ENCODE measurements around the gene PDPR.
A peak's percentile ranks its signal among the peaks of the same experiment; 100 is the strongest.
"Not testable (repeated sequence)": the region's sequence is repeated elsewhere in the genome, so short reads cannot be mapped to it uniquely, and the experiment has no call there.

The PDPR gene

DNA sequence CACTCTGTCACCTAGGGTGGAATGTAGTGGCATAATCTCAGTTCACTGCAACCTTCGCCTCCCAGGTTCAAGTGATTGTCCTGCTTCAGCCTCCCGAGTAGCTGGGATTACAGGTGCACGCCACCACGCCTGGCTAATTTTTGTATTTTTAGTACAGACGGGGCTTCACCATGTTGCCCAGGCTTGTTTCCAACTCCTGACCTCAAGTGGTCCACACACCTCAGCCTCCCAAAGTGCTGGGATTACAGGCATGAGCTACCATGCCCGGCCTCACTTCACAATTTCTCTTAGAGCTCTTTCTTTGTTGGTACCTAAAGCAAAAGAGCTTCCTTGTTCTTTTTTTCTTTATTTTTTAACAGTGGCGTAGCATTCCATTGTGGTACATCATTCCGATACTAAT lies 35.2 kb downstream of the PDPR start:
- DNase-seq (ENCODE audit: low spot score in 2 of 2); H3K4me1 Mint-ChIP-seq; H3K27me3 Mint-ChIP-seq; H3K9me3 Mint-ChIP-seq; H3K4me3 Mint-ChIP-seq; H3K27ac Mint-ChIP-seq; ATAC-seq (ENCODE audit: low read depth): not testable (repeated sequence)
- H3K36me3 Mint-ChIP-seq: peaks cover 38% of the 10 kb centered on the region

DNA sequence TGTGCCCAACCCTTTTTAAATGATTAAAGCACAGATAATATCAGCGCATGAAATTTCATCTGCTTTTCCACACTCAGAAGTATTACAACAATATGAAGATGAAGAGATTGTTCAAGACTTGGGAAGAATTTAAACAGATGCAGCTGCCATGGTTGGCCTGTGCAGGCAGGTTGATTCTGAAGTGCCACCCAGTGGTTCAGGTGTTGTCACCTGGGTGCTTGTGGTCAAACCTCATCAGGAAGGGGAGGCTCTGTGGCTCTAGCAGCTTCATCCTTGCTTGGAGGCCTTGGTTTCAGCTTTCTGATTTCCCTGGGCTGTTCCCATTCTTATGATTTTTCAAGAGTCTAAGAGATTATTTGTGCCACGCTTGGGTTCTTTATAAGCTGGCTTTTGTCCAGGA lies 37.3 kb downstream of the PDPR start:
- no peak overlapping the region for H3K27ac Mint-ChIP-seq
- no peak overlapping the region for H3K4me3 Mint-ChIP-seq
- DNase-seq (ENCODE audit: low spot score in 2 of 2) (no peak), ATAC-seq (ENCODE audit: low read depth) (no peak)
- no peaks in the 10 kb centered on the region for H3K27me3 Mint-ChIP-seq
- no peaks in the 10 kb centered on the region for H3K4me1 Mint-ChIP-seq
- no peaks in the 10 kb centered on the region for H3K9me3 Mint-ChIP-seq
- peaks cover 36% of the 10 kb centered on the region for H3K36me3 Mint-ChIP-seq

DNA sequence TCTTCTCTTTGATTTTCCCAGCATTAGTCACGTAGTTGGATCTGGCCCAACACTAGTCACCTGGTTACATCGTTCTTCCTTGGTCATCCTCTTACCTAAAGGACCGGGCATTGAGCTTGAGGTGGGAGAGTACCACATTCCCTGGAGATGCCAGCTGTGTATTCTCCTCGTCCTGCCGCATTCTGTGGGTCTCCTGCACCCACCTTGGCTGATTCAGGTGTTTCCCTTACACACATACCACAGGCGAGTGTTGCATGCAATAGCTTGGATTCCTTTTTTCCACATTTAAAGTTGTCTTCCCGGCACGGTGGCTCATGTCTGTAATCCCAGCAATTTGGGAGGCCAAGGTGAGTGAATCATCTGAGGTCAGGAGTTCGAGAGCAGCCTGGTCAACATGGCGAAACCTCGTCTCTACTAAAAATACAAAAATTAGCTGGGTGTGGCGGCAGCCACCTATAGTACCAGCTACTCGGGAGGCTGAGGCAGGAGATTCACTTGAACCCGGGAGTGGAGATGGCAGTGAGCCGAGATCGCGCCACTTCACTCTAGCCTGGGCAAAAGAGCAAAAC lies 37.9 kb downstream of the PDPR start:
- no peaks in the 10 kb centered on the region for H3K27me3 Mint-ChIP-seq
- DNase-seq (ENCODE audit: low spot score in 2 of 2): no peak
- H3K27ac Mint-ChIP-seq: peak overlapping the region; percentile 55

DNA sequence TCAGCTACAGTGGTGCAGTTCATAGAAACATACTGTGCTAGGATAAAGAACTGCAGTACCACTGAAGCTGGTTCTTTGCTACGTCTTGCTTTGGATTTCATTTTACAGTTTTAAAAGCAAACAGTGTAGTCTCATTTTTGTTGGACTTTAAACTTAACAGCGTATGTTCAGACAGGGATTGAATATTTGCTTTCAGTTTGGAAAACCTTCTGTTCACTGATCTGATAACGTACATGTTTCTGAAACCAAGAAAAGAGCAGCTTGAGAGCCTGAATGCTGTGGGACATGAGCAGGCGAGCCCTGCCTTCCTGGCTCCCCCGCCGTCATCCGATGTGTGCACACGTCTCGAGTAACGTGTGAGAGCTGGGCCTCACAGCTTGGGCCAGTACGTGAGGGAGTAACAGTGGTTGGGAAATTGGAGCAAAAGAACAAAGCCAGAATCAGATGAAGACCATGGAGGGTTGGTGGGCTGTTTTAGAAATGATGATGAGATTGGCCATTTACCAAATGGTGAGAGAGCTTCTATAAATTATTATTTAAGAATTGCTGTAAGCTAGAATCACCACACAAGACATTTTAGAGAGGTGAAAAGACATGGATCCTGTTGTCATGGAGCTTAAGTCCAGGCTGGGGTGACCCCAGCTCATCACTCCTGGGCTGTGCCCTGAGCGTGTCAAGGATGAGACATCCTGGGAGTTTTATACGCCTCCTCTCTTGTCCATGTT lies 38.6 kb downstream of the PDPR start:
- Mint-ChIP-seq H3K4me1 (no peaks in the 10 kb centered on the region), H3K27ac (no peak overlapping the region), H3K4me3 (no peak overlapping the region), H3K9me3 (no peaks in the 10 kb centered on the region), H3K36me3 (peaks cover 47% of the 10 kb centered on the region), H3K27me3 (no peaks in the 10 kb centered on the region)
- ATAC-seq (ENCODE audit: low read depth) (no peak), DNase-seq (ENCODE audit: low spot score in 2 of 2) (no peak)

More for the DNA sequence above, 37.9 kb downstream of the PDPR start:
- no peak for ATAC-seq (ENCODE audit: low read depth)
- Mint-ChIP-seq H3K9me3 (no peaks in the 10 kb centered on the region), H3K4me3 (no peak overlapping the region), H3K36me3 (peaks cover 41% of the 10 kb centered on the region), H3K4me1 (no peaks in the 10 kb centered on the region)

DNA sequence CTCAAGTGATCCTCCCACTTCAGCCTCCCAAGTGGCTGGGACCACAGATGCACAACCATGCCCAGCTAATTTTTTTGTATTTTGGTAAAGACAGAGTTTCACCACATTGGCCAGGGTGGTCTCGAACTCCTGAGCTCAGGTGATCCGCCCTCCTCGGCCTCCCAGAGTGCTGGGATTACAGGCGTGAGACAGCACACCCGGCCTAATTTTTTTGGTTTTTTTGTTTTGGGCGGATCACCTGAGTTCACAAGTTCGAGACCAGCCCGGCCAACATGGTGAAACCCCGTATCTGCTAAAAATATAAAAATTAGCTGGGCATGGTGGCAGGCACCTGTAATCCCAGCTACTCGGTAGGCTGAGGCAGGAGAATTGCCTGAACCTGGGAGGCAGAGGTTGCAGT lies 40.6 kb downstream of the PDPR start:
- H3K4me3 Mint-ChIP-seq; H3K27ac Mint-ChIP-seq; ATAC-seq (ENCODE audit: low read depth); H3K27me3 Mint-ChIP-seq; H3K4me1 Mint-ChIP-seq; DNase-seq (ENCODE audit: low spot score in 2 of 2); H3K9me3 Mint-ChIP-seq: not testable (repeated sequence)
- peaks cover 41% of the 10 kb centered on the region for H3K36me3 Mint-ChIP-seq

DNA sequence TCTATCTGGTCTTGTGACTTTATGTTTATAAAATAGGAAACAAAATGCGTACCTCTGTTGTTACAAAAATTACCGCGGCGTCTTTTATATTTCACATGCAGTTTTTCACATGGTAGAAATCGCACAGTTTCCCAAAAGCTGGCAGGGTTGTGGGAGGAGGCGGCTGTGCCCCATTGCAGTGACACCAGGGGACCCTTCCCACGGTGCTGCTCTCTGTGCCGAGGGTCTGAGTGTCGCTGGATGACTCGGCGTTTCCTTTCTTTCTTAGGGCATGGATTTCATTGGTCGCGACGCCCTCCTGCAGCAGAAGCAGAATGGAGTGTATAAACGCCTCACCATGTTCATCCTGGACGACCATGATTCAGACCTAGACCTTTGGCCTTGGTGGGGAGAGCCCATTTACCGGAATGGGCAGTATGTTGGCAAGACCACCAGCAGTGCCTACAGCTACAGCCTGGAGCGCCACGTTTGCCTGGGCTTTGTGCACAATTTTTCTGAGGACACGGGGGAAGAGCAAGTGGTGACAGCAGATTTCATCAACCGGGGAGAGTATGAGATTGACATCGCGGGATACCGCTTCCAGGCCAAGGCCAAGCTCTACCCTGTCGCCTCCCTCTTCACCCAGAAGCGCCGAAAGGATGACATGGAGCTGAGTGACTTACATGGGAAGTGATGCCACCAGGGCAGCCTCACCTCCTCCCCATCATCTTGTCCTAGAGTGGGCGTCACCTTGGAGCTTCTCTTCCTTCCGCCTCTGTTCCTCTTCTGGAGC lies 42.3 kb downstream of the PDPR start:
- Mint-ChIP-seq H3K27ac (no peak overlapping the region), H3K27me3 (no peaks in the 10 kb centered on the region), H3K36me3 (peaks cover 38% of the 10 kb centered on the region), H3K9me3 (no peaks in the 10 kb centered on the region), H3K4me1 (no peaks in the 10 kb centered on the region), H3K4me3 (no peak overlapping the region)
- DNase-seq (ENCODE audit: low spot score in 2 of 2): no peak
- no peak for ATAC-seq (ENCODE audit: low read depth)

DNA sequence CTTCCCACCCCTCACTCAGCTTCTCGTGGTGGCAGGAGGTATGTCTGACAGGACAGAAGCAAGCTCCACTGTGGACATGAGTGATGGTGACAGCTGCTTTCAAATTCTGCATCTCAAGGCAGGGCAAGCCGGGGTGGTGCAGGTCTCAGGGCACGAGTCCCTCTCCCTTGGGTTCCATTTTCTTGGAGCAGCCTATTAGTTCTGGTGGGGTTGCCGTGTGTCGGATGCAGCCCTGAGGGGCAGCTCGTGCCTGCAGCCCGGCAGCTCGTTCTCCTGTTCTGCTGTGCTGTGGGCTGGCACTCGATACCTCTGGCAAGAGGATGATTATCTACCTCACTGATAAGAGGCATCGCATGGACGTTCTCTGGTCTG lies 43.0 kb downstream of the PDPR start:
- ATAC-seq (ENCODE audit: low read depth) (no peak), DNase-seq (ENCODE audit: low spot score in 2 of 2) (no peak)
- H3K27ac Mint-ChIP-seq: no peak overlapping the region
- no peaks in the 10 kb centered on the region for H3K4me1 Mint-ChIP-seq
- peaks cover 37% of the 10 kb centered on the region for H3K36me3 Mint-ChIP-seq
- no peaks in the 10 kb centered on the region for H3K27me3 Mint-ChIP-seq
- H3K9me3 Mint-ChIP-seq: no peaks in the 10 kb centered on the region
- H3K4me3 Mint-ChIP-seq: no peak overlapping the region

DNA sequence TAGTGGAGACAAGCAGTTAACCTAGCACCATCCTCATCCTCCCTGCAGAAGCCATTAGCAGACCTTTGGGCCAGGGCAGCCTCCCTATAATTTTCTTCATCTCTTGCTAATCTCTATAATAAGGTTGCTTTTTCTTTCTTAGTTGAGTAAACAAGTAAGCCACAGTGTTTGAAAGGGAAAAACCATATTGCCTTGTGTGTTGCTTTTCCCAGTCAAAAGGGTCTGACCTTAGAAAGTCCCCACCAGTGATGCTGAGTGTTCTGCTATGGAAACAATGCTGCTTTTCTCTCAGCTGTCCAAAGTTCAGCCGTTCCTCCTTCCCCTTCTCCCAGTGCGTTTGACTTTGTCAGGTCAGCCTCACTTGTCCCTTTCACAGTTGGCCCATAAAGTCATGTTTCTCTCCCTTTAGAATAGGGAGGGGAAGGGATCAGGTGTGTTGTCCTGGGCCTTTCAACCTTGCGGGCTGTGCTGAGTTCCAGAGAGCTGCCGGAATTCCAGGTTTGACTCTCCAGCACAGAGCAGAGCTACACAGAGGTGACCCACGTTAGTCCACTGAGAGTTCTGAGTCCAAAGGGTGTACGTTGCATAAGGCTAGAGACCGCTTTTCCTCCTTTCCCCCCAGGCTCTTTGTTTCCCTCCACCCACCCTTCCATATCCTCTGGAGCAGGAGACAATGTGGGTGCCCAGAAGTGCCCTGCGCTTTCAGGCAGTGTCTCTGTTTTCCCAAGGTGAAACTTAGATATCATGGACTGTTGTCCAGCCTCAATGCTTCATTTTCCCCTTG lies 43.5 kb downstream of the PDPR start:
- Mint-ChIP-seq H3K36me3 (peaks cover 32% of the 10 kb centered on the region), H3K4me1 (no peaks in the 10 kb centered on the region), H3K27ac (no peak overlapping the region), H3K27me3 (no peaks in the 10 kb centered on the region), H3K9me3 (no peaks in the 10 kb centered on the region), H3K4me3 (no peak overlapping the region)
- ATAC-seq (ENCODE audit: low read depth) (no peak), DNase-seq (ENCODE audit: low spot score in 2 of 2) (no peak)

DNA sequence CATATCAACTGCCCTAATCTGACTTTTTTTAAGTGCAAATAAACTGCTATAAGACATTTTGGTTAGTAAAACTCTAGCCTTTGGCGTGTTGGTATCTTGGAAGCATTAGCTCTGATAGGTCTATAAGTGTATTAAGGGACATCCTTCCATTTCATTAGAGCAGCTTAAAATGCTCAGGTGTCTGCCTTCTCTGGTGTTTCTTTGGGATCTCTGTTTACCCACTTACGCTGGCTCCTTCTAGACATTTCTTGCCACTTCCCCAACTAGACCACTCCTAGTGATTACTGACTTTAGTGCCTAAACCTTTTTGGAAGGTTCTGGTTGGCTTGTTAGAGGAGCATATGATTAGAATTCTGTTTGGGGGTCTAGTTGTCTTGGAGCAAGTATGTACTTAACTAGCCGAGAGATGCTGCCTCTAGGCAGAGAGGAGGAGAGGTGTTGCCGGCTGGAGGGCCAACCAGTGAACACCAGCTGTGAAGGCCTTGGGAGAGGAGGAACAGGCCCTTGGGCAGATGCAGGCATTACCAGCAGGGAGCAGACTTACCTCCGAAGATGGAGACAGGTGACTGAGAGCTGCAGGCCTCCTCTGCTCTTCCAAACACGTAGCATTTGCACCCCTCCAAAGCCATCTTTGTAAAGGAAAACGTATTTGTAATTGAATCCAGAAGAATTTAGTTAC lies 44.3 kb downstream of the PDPR start:
- H3K9me3 Mint-ChIP-seq: no peaks in the 10 kb centered on the region
- H3K4me3 Mint-ChIP-seq: no peak overlapping the region
- ATAC-seq (ENCODE audit: low read depth) (no peak), DNase-seq (ENCODE audit: low spot score in 2 of 2) (no peak)
- no peaks in the 10 kb centered on the region for H3K27me3 Mint-ChIP-seq
- H3K4me1 Mint-ChIP-seq: no peaks in the 10 kb centered on the region
- H3K36me3 Mint-ChIP-seq: peaks cover 27% of the 10 kb centered on the region
- H3K27ac Mint-ChIP-seq: no peak overlapping the region

DNA sequence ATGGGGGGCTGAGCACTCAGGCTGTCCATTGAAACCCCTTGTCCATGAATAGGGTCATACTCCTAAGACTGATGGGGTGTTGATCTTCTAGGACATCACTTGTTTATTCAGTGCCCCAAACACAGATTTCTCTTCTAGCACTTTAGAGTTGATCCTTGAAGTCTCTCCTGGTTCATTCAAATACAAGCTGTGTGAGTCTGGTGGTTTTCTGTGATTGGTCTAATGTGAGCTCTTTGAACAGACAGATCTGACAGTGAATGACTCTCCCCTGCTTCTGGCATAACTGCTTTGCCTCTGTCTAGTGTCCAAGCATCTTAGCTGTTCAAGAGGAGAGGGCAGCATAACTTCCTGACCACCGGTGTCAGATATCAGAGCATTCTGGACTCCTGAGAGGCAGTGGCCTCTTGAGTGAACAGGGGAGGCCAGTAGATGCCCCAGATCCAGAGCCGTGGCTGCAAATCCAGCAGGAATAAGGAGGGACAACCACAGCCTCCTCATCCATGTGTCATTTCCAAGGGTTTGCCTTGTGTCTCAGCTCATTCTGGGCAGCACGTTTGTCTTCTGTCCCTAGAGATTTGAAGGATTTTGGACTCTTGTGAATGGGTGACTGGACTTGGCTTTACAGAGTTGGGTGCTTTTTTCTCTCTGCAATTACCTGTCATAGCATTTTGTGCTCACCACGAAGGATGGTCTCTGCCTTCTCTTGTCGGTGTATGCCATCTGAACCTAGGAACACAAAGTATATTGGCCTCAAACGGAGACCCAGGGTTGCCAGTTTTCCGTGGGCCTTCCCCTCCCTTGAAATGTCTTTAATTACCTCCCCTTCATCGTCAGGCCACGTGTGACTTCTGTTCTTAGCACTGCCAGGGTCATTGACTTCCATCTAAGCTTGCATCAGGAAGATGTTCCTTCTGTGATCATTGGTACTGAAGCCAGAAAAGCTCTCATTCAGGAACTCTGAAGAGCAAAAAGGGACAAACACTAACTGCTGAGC lies 45.5 kb downstream of the PDPR start:
- DNase-seq (ENCODE audit: low spot score in 2 of 2): peak in 1 of 2 donors; percentile 7
- no peaks in the 10 kb centered on the region for H3K27me3 Mint-ChIP-seq
- no peak overlapping the region for H3K27ac Mint-ChIP-seq
- H3K9me3 Mint-ChIP-seq: no peaks in the 10 kb centered on the region
- H3K36me3 Mint-ChIP-seq: peaks cover 21% of the 10 kb centered on the region
- ATAC-seq (ENCODE audit: low read depth): no peak
- H3K4me3 Mint-ChIP-seq: no peak overlapping the region
- H3K4me1 Mint-ChIP-seq: no peaks in the 10 kb centered on the region

DNA sequence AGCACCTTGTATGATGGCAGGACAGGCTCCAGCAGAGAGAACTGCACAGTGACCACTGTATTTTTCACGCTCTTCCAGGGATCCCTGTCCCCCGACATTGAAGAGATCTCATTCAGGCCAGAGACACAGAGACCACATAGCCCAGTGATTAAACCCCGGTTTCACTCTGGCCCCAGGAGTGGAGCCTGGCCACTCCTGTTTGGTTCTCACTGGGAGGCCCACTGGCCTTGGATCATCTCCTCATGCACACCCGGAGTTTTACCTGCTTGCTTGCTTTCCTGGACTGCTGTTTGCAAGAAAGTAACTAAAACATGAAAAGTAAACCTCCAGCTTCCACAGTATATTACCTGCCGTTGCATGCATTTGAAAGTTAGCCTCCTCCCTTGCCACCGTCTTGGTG lies 46.3 kb downstream of the PDPR start:
- H3K4me3 Mint-ChIP-seq: no peak overlapping the region
- no peaks in the 10 kb centered on the region for H3K27me3 Mint-ChIP-seq
- H3K27ac Mint-ChIP-seq: no peak overlapping the region
- peaks cover 21% of the 10 kb centered on the region for H3K36me3 Mint-ChIP-seq
- peaks cover 4% of the 10 kb centered on the region for H3K4me1 Mint-ChIP-seq
- ATAC-seq (ENCODE audit: low read depth) (no peak), DNase-seq (ENCODE audit: low spot score in 2 of 2) (no peak)
- H3K9me3 Mint-ChIP-seq: no peaks in the 10 kb centered on the region

DNA sequence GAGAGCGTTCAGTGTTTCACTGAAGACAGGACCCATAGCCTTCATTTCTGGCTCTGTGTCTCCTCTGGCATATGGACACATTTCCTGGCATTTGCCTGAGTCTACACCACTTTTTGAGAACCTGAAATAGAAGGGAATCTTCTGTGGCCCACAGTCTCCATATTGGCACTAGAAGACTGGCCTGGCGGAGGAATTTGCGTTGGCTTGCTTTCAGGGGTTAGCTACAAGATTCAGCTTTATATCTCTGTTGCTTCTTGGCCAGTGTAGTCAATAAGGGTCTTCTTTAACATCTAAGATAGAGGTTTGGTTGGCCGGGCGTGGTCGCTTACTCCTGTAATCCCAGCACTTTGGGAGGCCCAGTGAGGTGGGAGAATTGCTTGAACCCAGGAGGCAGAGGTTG lies 46.7 kb downstream of the PDPR start:
- no peak for ATAC-seq (ENCODE audit: low read depth)
- Mint-ChIP-seq H3K4me3 (no peak overlapping the region), H3K36me3 (peaks cover 21% of the 10 kb centered on the region), H3K27ac (no peak overlapping the region), H3K27me3 (no peaks in the 10 kb centered on the region), H3K9me3 (no peaks in the 10 kb centered on the region), H3K4me1 (peaks cover 4% of the 10 kb centered on the region)
- no peak for DNase-seq (ENCODE audit: low spot score in 2 of 2)

DNA sequence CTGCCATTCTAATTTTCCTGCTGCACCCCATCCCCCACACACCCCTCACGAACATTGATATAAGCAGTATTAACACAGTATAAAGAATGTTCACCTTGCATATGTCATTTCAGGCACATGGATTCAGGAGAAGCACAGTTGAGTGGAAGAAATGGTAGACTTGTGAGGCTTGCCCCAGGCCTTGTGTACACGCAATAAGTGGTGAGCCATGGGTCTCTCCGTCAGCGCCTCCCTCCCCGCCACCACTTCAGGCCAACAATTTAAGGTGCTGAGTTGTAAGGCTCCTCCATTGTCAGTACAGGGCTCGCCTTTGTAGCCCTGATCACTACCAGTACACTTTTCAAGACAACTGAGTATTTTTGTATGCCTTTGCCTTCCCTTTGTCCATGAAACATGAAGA lies 47.2 kb downstream of the PDPR start:
- ATAC-seq (ENCODE audit: low read depth): no peak
- peak overlapping the region; percentile 78 for H3K27ac Mint-ChIP-seq
- H3K27me3 Mint-ChIP-seq: no peaks in the 10 kb centered on the region
- peaks cover 20% of the 10 kb centered on the region for H3K36me3 Mint-ChIP-seq
- peaks cover 4% of the 10 kb centered on the region for H3K4me1 Mint-ChIP-seq
- DNase-seq (ENCODE audit: low spot score in 2 of 2): no peak
- no peak overlapping the region for H3K4me3 Mint-ChIP-seq
- no peaks in the 10 kb centered on the region for H3K9me3 Mint-ChIP-seq

All from memory B cell (primary cell).